Measurements from ENCODE around the gene SERINC2.

DNA sequence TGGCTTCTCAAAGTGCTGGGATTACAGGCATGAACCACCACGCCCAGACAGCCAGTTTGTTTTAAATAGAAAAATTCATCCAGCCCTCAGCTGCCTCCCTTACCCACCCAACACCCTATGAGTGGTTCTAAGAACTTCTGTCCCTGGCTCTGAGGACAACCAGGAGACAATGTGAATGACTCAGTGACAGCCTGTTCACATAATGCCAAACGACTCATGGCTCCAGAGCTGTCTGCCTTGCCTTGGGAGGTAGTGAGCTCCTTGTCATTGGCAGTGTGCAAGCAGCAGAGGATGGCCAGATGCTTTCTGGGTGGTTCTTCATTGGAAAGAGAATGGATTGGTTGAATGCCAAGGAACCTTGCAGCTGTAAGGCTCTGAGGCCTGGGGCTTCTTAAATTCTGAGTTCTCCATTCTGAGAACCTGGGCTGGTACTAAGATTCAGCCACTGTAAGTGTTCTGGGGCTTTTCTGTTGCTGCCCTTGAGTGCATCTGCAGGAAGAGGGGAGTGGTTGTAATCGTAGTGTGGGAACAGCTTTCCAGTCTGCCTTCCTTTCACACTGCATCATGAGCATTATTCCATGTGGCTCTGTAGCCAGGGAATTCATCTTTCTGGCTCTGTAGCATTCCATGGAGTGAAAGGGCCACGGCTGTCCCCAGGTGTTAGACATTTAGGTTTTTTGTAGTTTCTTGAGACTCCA lies 5.8 kb downstream of the SERINC2 start:
- no peak for TF ChIP-seq CTCF (IDR thresholded peaks at IDR 0.05)
- TF ChIP-seq POLR2A (IDR thresholded peaks at IDR 0.05), result no peak
